GM19372 (cell line): ENCODE data around the gene MRPS2.
A peak's percentile ranks its signal among the peaks of the same experiment; 100 is the strongest.
"Not testable (repeated sequence)": the region's sequence is repeated elsewhere in the genome, so short reads cannot be mapped to it uniquely, and the experiment has no call there.

Experiments
- ATAC-seq: cut with Tn5 transposase; IDR thresholded peaks from one replicate; pipeline ENCODE4 v1.9.1; 2021; ENCODE audit warnings: mild to moderate bottlenecking, low read depth, moderate library complexity; ENCODE audit not compliant: unreplicated experiment

MRPS2 gene

DNA sequence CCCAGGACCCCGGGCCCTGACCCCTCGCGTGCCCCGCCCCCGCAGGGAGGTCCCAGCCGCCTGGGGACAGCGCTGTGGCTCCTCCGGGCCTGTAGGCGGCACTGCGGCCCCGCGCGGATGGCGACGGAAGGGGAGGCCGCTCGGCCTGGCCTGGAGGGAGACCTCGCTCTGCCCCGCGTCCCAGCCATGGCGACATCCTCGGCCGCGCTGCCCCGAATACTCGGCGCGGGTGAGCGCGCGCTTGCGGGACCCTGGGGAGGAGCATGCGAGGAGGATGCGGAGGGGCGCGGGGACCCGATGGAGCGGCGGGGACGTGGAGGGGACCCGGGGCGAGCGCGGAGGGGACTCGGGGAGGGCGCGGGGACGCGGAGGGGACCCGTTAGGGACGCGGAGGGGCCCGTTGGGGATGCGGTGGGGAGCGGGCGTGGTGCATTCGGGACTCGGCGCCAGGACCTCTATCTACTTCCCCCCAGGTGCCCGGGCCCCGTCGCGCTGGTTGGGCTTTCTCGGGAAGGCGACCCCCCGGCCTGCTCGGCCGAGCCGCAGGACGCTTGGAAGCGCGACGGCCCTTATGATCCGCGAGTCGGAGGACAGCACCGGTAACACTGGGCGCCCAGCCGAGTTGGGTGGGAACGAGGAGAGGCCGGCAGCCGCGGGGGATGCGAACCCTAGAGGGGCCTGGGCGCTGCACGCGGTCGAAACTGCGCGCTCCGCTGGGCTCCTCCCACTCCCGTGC is at the start of gene MRPS2:
Gene MRPS2, plus strand, starts transcription at position 158 of the 736 bp plus-strand sequence. Its CDS starts 29 bp downstream, at position 187.
- peak; percentile 90 for ATAC-seq

- ATAC-seq = no peak
Measured at GRCh38 chr9:135450956-135451355, 49.5 kb upstream of the MRPS2 start.

- ATAC-seq = not testable (repeated sequence)
Measured at GRCh38 chr9:135451909-135452308, 48.6 kb upstream of the MRPS2 start.

- no peak for ATAC-seq
Measured at GRCh38 chr9:135454737-135455136, 45.7 kb upstream of the MRPS2 start.

DNA sequence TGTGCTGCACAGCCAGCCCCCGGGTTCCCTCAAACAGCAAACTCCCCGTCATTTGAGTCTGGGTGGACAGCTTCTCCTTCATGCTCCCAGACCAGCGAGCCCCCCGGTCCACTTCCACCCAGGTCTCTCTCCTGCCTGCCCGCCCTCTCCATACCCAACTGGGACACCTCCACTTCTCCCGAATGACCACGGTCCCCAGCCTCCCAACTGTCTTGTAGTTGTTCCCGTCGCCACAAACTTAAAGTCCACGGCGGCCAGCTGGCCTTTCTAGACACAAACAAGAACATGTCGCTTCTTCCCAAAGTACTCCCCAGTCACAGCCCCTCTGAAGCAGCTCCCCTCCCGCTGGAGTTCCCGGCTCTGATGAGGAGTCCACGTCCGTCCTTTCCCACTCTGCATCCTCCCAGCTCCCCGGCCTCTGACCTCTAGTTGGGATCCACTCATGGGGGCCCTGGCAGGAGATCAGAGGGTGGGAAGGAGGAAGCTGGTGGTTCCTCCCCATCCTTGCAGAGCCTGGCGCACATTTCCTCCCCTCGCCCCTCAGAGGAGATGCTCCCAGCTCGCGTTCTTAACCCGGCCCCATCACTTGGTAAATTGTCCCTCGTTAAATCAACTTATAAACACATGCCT is 45.0 kb upstream of the MRPS2 start:
- no peak for ATAC-seq

DNA sequence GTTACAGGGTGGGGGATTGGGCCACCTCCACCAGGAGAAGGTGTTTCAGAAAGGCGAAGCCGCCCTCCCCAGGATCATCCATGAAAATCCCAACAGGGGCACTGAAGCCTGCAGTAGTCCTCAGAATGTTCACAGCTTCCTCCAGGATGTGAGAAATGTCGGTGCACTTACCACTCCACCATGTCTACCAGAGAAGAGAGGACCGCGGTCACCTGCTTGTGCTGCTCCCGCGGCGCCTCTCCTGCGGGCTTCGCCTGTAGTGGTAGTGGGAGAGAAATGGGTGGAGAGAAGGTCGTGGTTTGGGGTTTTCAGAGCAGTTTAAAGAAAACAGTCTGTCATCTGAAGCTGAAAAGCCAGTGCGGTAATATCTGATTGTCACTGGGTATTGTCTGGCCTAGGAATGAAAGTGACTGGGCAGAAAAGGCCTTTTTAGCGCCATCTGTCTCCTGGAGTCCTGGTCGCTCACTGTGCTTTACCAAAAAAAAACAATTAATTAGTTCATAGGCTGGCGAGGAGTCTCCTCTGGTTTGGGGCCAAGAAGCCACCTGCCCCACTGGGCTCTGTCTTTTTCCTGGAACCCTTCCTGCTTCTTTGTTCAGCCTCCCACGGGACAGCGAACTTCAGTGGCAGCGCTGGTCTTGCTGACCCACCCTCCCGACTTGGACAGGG is 43.9 kb upstream of the MRPS2 start:
- ATAC-seq = no peak

DNA sequence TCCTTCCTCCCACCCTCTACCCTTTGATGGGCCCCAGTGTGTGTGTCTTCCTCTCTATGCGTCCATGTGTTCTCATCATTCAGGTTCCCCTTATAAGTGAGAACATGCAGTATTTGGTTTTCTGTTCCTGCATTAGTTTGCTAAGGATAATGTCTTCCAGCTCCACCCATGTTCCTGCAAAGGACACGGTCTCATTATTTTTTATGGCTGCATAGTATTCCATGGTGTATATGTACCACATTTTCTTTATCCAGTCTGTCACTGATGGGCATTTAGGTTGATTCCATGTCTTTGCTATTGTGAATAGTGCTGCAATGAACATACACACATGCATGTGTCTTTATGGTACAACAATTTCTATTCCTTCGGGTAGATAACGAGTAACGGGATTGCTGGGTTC is 42.0 kb upstream of the MRPS2 start:
- ATAC-seq = not testable (repeated sequence)

GRCh38 chr9:135461936-135462335 is 38.5 kb upstream of the MRPS2 start:
- no peak for ATAC-seq

GRCh38 chr9:135463140-135463539 is 37.3 kb upstream of the MRPS2 start:
- no peak for ATAC-seq

DNA sequence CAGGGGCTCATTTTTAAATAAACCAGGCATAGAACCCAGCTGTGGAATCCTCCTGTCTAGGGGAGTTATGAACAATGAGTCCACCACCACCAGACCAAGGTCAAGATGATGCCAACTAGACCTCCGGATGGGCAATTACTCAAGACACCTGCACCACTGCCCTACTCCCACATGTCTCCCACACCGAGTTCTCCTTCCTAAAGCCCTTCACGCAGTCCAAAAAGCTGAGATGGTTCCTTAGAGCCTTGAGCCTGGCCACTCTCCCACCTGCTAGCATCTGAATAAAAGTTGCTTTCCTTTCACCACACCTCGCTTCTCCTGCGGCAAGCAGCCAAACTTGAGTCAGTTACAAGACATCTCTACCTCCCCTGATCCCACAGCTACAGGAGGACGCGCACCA is 36.3 kb upstream of the MRPS2 start:
- ATAC-seq = no peak

DNA sequence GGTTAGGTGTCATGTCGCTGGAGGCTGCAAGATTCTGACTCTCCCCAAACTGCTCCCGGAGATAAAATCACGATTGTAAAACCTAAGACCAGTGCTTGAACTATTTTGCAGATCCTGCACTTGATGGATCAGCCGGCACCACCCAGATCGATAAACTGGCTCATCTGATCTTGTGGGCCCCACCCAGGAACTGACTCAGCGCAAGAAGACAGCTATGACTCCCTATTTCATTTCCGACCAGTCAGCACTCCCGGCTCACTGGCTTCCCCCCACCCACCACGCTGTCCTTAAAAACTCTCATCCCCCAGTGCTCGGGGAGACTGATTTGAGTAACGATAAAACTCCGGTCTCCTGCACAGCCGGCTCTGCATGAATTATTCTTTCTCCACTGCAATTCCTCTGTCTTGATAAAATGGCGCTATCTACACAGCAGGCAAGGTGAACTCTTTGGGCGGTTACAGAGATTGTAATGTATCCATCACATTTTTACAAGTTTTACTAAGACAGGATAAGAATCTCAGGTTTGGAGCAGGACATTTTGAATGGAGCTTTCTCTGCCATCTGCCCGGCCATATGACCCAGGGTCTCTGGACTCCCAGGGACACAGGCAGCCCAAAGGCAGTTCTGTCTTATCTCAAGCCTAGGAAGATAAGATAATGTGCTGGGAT is 31.5 kb upstream of the MRPS2 start:
- no peak for ATAC-seq

DNA sequence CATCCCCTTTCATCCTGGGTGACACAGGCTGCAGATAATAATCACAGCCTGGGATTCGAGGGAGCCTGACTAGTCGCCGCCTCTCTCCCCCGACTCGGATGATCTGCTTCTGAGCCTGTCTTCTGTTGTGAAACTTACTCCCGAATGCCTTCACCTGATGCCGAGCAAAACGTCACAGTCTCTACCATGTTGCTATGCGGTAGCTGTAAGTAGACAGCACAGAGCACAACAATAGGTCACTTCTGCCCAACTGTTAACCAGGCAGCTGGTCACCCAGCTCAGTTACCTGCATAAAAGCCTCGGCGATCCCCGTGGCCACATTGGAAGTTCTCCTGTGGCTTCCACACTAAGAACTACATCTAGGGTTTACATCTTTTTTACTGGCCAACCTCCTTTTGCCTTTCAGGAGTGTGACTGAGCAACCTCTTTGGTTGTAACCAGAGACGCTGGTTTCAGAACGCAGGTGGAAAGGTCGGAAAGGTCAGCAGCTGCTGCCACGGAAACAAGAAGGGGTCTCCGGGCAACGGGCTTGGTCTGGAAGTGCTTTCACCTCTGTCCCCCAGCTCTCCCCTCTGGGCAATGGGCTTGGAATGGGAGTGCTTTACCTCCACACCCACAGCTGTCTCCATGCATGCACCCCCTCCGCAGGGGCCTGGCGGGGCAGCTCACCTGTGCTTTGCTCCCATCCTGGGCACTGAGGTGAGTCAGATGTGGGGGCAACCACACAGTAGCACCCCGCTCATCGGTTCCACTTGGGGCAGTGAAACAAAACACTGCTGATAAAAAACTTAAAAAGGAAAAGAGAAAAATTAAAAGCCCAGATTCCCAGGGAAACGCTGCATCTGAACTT is 28.5 kb upstream of the MRPS2 start:
- ATAC-seq = no peak

- no peak for ATAC-seq
Measured at GRCh38 chr9:135473972-135474543, 26.4 kb upstream of the MRPS2 start.

DNA sequence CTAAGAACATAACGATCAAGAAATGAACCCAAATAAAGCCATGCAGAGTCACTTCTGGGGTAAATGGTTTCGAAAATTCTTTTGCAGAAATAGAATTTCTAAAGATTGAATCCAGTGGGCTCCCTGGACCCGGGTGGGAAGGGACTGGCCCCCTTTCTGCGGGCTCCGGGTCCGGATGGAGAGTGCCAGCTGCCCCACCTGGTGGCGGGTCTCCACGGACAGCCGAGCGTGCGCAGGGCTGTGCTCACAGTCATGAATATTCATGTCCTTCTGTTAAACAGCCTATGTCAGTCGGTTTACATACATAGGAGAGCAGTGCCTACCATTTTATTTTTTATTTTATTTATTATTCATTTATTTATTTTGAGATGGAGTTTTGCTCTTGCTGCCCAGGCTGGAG is 25.6 kb upstream of the MRPS2 start:
- no peak for ATAC-seq

DNA sequence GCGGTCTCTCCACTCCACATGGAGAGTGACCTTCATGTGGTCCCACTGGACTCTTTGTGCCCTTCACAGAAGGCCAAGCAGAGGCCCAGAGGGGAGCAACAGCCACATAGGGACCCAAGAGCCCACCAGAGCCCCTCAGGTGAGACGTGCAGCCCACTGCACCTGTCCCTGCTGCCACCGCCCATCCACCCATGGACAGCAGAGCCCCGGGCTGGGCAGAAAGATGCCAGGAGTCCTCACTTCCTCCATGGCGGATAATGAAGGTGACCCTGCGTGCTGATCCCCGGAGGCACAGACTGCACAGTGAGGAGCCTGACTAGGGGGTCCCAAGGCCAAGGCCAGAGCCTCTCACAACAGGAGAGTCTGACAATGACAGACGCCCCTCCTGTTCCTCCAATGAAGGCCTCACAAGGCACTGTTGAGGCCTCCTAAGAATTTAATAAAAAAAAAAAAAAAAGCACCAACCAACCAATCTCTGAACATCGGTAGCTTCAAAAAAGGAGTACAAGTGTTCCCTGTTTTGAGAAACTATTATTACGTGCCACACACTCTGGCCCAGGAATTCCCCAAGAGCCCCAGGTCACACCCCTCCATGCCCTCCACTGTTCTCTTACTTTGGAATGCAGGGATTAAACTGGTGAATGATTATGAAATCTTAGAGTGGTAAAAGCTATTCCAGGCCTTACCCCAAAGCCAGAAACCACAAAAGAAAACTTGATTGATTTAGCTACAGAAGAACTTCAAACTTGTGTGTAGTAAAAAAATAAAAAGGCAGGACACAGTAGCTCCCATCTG is 23.7 kb upstream of the MRPS2 start:
- no peak for ATAC-seq

DNA sequence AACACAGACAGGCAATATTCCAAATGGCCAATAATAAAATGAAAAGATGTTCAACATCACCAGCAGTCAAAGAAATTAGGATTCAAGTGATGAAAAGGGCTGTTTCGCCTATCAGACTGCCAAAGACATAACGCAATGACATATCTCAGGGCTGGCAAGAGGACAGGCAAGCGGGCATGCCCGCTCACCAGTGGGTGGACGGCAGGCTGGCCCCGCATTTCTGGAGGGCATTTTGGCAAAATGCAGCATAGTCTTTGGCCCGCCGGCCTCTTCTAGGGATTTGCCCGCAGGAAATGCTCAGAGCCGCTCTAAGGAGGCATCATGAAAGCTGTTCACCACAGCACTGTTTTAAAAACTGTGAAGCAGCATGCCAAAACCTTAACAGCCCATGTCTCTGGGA is 22.3 kb upstream of the MRPS2 start:
- ATAC-seq = no peak

DNA sequence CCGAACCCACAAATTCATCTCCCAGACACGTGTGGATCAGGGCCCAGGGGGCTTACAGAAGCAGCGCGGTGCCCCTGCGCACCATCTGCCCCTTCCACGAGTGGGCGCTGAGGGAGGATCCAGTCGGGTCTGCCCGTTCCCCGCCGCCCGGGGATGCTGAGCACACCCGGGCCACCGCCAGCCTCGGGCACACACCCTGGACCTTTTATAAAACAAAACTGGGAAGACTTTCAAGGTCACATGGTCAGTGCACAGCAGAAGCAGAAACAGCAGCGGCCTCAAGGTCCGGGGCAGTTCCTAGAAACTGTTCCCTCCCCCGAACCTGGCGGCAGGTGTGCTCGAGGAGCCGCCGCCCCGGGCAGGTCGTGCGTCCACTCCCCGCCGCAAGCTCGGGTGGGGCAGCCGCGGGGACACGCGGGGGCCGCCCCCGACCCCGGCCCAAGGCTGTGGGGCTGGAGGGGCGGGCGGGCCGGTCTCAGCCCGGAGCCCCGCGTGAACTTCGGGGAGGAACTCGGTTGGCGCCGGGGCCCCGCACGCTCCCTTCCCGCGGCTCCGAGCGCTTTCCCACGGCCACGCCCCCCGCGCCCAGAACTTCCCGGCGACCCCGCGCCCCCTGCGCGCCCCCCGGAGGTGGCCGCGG is 21.5 kb upstream of the MRPS2 start:
- no peak for ATAC-seq

DNA sequence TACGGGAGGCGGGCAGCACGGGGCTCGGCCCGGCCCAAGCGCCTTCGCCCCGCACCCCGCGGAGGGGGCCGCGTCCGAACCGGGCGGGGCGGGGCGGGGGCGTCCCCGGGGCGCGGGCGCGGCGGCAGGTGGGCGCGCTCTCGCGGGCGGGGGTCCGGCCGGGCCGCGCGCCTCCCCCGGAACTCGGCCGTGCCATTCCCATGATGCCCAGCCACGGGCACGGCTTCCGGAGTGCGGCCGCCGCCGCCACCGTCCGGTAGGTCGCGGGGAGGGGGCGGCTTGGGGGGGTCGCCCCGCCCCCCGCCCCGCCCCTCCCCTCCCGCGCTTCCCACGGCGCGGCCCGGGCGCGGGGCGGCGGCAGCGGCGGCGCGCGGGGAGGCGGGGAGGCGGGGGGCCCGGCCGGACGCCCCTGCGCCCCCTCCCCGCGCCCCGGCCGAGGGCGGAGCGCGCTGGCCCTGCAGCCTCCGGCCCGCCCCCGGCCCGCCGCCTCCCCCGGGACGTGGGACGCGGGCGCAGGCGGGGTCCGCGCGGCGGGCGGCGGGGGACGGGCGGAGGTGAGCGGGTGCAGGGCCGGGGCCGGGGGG is 20.9 kb upstream of the MRPS2 start, which contains the start of gene PPP1R26:
Gene PPP1R26, plus strand, starts transcription at position 314 of the 584 bp plus-strand sequence. CDS start 4,729 bp downstream, outside the sequence.
- ATAC-seq = no peak
